Sigmoid colon (tissue), 7 donors: ENCODE measurements around the gene SOS1. TPM values are rescaled to one million over a fixed set of nuclear protein-coding genes. Genes with fewer than 3 reads are reported as not detected.

Experiments used
- DNase-seq: peaks from one replicate; pipeline ENCODE4 v3.0.0-alpha.2; 2019
- H3K27ac ChIP-seq, 4 donors: fragments of 200-600 bp; sonication (generic); one replicate each; pipeline ENCODE4 v1.5.1; 2016 to 2019; ENCODE audit warnings: mild to moderate bottlenecking in 1 of 4
- H3K27me3 ChIP-seq, 3 donors: fragments of 200-600 bp; sonication (generic); one replicate each; pipeline ENCODE4 v1.5.1; 2019; ENCODE audit warnings: mild to moderate bottlenecking in 1 of 3
- H3K36me3 ChIP-seq, 4 donors: fragments of 200-600 bp; sonication (generic); one replicate each; pipeline ENCODE4 v1.5.1; 2016 to 2019
- H3K4me1 ChIP-seq, 4 donors: fragments of 200-600 bp; sonication (generic); one replicate each; pipeline ENCODE4 v1.5.1; 2017 to 2019
- H3K4me3 ChIP-seq, 4 donors: fragments of 200-600 bp; sonication (generic); one replicate each; pipeline ENCODE4 v1.5.1; 2017 to 2019; ENCODE audit warnings: mild to moderate bottlenecking in 2 of 4, moderate library complexity in 1 of 4
- H3K9me3 ChIP-seq, 4 donors: fragments of 200-600 bp in 3 of 4; sonication (generic) in 3 of 4; one replicate each; pipeline versions ENCODE4 v1.5.1 to v1.6.1; 2013 to 2019
- CTCF ChIP-seq, 4 experiments: fragments of 450-650 bp in 3 of 4; fragments of 200-600 bp in 1 of 4; IDR thresholded peaks; one replicate each; pipeline ENCODE4 v1.5.1; 2016 to 2019; ENCODE audit warnings: antibody characterized with exemption in 4 of 4, mild to moderate bottlenecking in 3 of 4, moderate library complexity in 2 of 4
- EP300 ChIP-seq, 4 donors: sonication (generic); formaldehyde crosslinking; IDR thresholded peaks; one replicate each; pipeline ENCODE4 v1.6.1; 2017; ENCODE audit warnings: antibody characterized with exemption in 4 of 4
- POLR2A ChIP-seq, 2 donors: fragments of 450-650 bp; IDR thresholded peaks; one replicate each; pipeline ENCODE4 v1.6.1; 2016; ENCODE audit warnings: antibody characterized with exemption in 2 of 2, mild to moderate bottlenecking in 2 of 2, moderate library complexity in 2 of 2
- POLR2AphosphoS5 ChIP-seq, 4 donors: sonication (generic); formaldehyde crosslinking; IDR thresholded peaks; one replicate each; pipeline ENCODE4 v1.6.1; 2017; ENCODE audit warnings: antibody characterized with exemption in 4 of 4
- WGBS, 2 donors: extraction: QIAGEN DNeasy Blood & Tissue Kit; methylation state at CpG; one replicate each; pipeline ENCODE4 v1.1.7; 2013; 5-methylcytosine and 5-hydroxymethylcytosine counted together
- intact Hi-C: fragments of 100-400 bp; cut with DNase I; formaldehyde crosslinking; loops from one replicate; pipeline ENCODE4 v1.15.1; 2023
- polyA plus RNA-seq, 3 donors: library from polyadenylated mRNA; stranded (reverse); fragments of 200-250 nt; gene quantifications; one replicate each; pipeline ENCODE4 v1.2.3, GENCODE V29; 2013
- total RNA-seq, 4 donors: library from RNA; depleted of rRNA; stranded (reverse); fragments of >200 nt; gene quantifications; one replicate each; pipeline ENCODE4 v1.1.0, GENCODE V29; 2016
- donor health status: healthy with polysubstance abuse.
- donor health status: Bipolar disorder and iron deficiency.
- donor health status: healthy.

Gene SOS1
- total and polyA plus RNA-seq, 7 donors, result 5.4 to 72.0 (median 30.8) TPM

DNA sequence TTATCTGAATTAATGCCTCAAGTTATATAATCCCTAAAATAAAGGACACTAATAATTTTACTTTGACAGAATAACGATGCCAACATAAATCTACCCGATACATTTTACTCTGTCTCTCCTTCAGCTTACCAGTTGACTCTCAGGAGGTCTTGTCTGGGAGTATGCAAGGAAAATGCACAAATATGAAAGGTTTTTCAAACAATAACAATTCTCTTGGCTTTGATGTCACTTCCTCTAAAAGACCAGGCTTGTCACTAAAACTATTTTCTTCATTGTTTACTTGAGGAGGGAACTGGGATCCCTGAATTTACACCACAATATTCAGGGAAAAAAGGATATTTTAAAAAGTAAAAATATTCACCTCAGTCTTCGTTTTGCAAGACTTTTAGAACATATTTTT, 97.2 kb downstream of the SOS1 start:
- no peak for DNase-seq
- WGBS, 2 donors, result 84 to 85% methylated on average over 3 of the region's 3 CpGs
- H3K27ac ChIP-seq, result no peak overlapping the region
- peaks cover 0 to 15% (median 0%) of the 10 kb centered on the region in 4 donors for H3K4me1 ChIP-seq
- H3K4me3 ChIP-seq, result no peak overlapping the region
- peaks cover 0 to 11% (median 0%) of the 10 kb centered on the region in 4 donors for H3K36me3 ChIP-seq
- intact Hi-C loops, result no loop called here
- no peaks in the 10 kb centered on the region for H3K27me3 ChIP-seq
- TF ChIP-seq POLR2AphosphoS5 (IDR thresholded peaks at IDR 0.05), result peak in 2 of 4 donors; percentile 13 to 21
- no peak for TF ChIP-seq POLR2A (IDR thresholded peaks at IDR 0.05)
- H3K9me3 ChIP-seq, result no peaks in the 10 kb centered on the region

DNA sequence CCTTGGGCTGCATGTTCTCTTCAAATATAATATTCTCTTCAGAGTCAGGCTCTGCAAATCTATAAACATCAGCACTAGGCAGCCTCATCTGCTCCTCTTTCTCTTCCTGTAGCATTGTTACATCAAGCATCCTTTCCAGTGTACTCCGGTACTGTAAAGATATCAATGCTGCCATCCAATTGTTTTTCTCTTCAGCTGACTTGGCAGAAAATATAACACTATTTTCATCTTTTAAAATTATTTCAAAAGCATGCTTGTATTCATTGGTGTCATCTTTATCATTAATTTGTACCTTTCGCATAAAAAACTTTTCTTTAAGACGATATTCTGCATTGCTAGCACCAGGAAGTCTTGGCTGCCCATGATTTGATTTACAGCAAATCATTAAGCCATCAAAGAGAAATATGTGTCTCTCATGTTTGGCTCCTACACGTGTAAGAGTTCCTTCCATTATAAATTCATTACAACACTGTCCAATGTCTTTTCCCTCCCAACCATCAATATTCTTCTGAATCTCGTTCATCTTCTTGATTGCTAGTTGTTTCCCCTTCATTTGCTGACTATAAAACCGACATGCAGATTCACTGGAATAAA, 98.1 kb downstream of the SOS1 start:
- TF ChIP-seq EP300 (IDR thresholded peaks at IDR 0.05) (no peak), CTCF (IDR thresholded peaks at IDR 0.05) (no peak), POLR2A (IDR thresholded peaks at IDR 0.05) (no peak)
- Histone ChIP-seq H3K9me3 (no peaks in the 10 kb centered on the region), H3K4me3 (no peak overlapping the region), H3K27ac (peak overlapping the region in 1 of 4 donors; percentile 20), H3K4me1 (peaks cover 0 to 21% (median 0%) of the 10 kb centered on the region in 4 donors), H3K36me3 (peaks cover 0 to 11% (median 0%) of the 10 kb centered on the region in 4 donors), H3K27me3 (no peaks in the 10 kb centered on the region)
- 70 to 74% methylated on average over 6 of the region's 6 CpGs for WGBS, 2 donors
- intact Hi-C loops, result no loop called here
- no peak for DNase-seq

DNA sequence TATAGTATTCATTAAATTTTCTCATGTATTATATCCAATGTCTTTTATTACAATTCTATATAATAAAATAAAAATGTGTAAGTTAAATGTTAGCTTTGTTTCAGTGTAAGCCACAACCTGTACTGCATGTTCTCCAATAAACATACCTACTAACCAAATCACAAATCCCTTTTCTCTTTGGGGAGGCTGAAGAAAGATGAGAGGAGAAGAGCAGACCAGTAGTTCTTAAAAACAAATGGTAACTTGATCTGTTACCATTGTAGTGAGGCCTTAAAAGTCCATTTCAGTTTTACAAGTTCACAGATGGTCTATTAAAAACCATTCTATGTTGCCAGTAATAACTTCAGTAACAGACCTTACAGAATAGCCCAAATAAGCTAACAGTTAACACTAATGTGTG, 100.5 kb downstream of the SOS1 start:
- Histone ChIP-seq H3K4me3 (no peak overlapping the region), H3K27me3 (no peaks in the 10 kb centered on the region), H3K9me3 (no peaks in the 10 kb centered on the region), H3K36me3 (peaks cover 0 to 11% (median 0%) of the 10 kb centered on the region in 4 donors), H3K27ac (peak overlapping the region in 1 of 4 donors; percentile 1), H3K4me1 (peaks cover 0 to 27% (median 0%) of the 10 kb centered on the region in 4 donors)
- TF ChIP-seq POLR2A (IDR thresholded peaks at IDR 0.05), result no peak
- no peak for TF ChIP-seq EP300 (IDR thresholded peaks at IDR 0.05)
- no peak for TF ChIP-seq POLR2AphosphoS5 (IDR thresholded peaks at IDR 0.05)
- no peak for TF ChIP-seq CTCF (IDR thresholded peaks at IDR 0.05)
- intact Hi-C loops, result no loop called here
- DNase-seq, result no peak

GRCh38 chr2:39018638-39019037, 102.2 kb downstream of the SOS1 start:
- H3K27ac ChIP-seq, result no peak overlapping the region
- DNase-seq, result no peak
- H3K9me3 ChIP-seq, result no peaks in the 10 kb centered on the region
- TF ChIP-seq EP300 (IDR thresholded peaks at IDR 0.05), result no peak
- no peak for TF ChIP-seq POLR2AphosphoS5 (IDR thresholded peaks at IDR 0.05)
- TF ChIP-seq CTCF (IDR thresholded peaks at IDR 0.05), result no peak
- TF ChIP-seq POLR2A (IDR thresholded peaks at IDR 0.05), result no peak
- H3K4me1 ChIP-seq, result peaks cover 0 to 26% (median 0%) of the 10 kb centered on the region in 4 donors
- H3K27me3 ChIP-seq, result no peaks in the 10 kb centered on the region
- intact Hi-C loops, result no loop called here
- WGBS, 2 donors, result 90 to 93% methylated on average over 4 of the region's 4 CpGs
- H3K4me3 ChIP-seq, result no peak overlapping the region
- peaks cover 0 to 12% (median under 1%) of the 10 kb centered on the region in 4 donors for H3K36me3 ChIP-seq

DNA sequence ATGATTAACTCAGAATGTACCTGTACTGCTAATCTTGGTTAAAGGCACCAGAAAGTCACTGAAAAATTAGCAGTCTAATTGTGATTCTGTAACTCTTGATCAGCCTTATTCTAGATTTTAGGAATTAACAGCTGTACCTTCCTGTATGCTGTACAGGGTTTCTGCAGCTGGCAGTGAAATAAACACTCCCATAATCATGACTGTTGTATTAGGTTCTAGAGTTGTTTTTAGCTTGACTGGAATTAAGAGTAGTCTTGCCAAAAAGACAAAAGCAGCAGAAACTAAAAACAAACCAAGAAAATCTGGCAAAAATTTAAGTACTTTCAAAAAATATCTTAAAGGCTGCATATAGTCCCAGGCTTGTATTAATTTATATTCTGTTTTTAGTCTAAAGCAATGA, 103.5 kb downstream of the SOS1 start:
- no peak for DNase-seq
- H3K4me1 ChIP-seq, result peaks cover 0 to 15% (median 0%) of the 10 kb centered on the region in 4 donors
- no peak overlapping the region for H3K27ac ChIP-seq
- intact Hi-C loops, result no loop called here
- H3K27me3 ChIP-seq, result no peaks in the 10 kb centered on the region
- H3K36me3 ChIP-seq, result peaks cover 0 to 19% (median 7%) of the 10 kb centered on the region in 4 donors
- TF ChIP-seq CTCF (IDR thresholded peaks at IDR 0.05), result no peak
- no peak for TF ChIP-seq POLR2A (IDR thresholded peaks at IDR 0.05)
- TF ChIP-seq POLR2AphosphoS5 (IDR thresholded peaks at IDR 0.05), result no peak
- no peak for TF ChIP-seq EP300 (IDR thresholded peaks at IDR 0.05)
- H3K9me3 ChIP-seq, result no peaks in the 10 kb centered on the region
- H3K4me3 ChIP-seq, result no peak overlapping the region
